HUDEP-2 (cell line): ENCODE measurements around the gene FGFBP2.

Experiments used
- DNase-seq, 76 experiments: peaks; one replicate each; lab custom pipeline; 2025; ENCODE audit not compliant: unreplicated experiment in 76 of 76; lab: John Stamatoyannopoulos, UW

FGFBP2 gene, protein sequence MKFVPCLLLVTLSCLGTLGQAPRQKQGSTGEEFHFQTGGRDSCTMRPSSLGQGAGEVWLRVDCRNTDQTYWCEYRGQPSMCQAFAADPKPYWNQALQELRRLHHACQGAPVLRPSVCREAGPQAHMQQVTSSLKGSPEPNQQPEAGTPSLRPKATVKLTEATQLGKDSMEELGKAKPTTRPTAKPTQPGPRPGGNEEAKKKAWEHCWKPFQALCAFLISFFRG

DNA sequence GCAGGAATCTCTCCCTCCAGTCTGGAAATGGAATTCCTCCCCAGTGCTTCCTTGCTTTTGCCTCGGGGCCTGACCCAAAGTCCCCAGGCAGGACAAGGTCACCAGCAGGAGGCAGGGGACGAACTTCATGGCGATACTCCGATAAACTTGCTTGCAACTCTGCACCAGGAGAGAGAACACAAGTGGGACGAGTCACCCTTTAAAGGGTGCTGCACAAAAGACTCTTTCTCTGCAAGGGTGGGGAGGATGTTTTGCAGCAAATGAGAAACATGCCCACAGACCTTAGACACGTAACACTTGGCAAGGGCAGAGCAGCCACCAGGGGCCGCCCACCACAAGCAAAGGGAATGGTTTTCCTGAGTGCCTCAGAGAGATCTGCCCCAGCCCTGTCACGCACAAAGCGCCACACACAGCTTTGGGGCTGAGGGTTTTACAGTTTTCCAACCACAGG, at the start of gene FGFBP2:
Gene FGFBP2, minus strand, starts transcription at position 175 of the 451 bp plus-strand sequence. Its CDS starts 46 bp downstream, at position 129.
- peak in 17 of 76 experiments; percentile 0 to 48 (median 10) for DNase-seq

GRCh38 chr4:16011173-16011572, 48.2 kb upstream of the FGFBP2 start:
- no peak for DNase-seq

DNA sequence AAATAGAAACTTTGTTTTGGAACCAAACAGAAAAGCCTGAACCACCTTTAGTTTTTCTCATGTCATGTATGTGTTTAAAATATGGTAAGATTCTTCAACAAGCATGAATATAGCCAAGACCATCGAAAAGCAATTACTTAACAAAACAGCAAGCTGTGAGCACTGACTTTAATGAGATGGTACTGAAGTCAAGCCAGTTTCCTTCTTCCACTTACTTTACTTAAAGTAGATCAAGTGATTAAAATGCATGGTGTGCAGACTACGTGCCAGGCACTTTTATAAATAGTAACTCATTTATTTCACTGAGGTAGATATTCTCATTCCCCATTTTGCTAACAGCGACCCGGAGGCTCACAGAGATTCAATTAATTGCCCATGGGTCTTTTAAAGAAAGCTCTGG, 46.2 kb upstream of the FGFBP2 start:
- no peak for DNase-seq

DNA sequence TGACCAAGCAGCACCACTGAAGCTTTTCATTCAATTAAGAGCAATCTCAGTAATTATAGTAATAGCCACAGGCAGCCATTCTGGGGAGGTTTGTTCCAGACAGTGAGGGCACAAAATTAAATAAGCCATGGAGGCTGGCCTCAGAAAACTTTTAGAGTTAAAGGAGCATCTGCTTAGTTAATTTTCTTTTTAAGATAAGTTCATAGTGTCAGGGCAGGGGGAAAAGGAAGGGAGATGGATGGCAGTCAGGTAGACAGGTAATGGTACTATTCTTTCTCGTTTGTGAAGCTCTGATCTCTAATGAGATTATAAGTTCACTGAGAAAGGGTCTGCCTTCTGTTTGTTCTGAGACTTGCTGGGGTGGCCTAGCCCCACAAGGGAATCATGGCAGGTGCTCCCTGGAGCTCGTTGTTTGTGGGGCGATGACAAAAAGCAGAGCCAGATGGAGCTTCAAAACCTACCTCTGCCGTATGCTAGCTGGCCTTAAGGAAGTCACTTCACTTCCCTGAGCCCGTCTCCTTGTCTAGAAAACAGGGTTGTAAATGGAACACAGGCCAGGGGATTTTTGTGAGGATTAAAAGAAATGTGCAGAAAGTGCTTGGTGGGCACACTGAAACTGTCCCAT, 44.6 kb upstream of the FGFBP2 start:
- DNase-seq: no peak

DNA sequence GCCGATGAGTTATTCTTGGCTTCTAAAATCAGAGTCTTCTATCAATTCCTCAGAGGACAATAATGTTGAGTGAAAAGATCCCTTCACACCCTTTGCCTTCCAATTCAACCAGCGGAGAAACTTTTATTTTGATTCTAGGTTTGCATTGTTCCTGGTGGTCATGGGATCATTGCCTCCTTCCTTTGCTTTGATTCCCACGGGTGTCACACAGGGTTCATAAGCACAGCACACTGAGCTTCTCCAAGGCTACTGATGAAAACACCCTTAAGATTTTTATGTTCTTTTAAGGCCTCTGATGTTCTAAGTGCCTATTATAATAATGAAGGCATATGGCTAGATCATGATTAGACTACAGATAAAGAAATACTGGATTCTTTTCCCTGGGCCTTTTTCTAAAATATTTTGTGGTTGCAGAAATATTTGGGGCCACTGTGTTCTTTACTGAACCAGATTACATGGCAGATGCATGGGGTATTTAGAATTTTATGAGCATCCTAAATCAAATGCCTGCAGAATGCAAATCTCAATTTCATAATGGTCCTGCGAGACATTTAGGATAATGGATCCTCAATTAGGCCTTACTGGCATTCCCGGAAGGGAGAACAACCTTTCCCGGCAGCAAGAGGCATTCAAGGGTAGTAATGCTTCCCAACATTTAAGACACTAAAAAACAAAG, 43.9 kb upstream of the FGFBP2 start:
- no peak for DNase-seq

DNA sequence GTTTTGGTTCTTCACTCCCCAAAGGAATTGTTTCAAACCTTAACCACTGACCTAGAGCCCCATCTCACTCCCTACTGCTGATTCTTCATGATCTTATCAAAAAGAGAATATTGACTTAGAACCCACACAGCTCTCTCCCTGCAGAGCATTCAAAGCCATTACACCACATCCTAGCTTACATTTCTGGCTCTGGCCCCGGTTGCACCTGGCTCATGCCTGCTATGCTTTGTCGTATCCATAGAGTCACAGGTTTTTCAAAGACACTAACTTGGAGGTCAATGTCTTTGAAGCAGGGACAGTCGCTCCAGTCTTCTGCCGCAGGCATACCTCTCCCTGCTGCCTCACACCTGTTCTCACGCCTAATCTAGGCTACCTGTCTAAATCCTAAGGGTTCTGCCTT, 42.7 kb upstream of the FGFBP2 start:
- DNase-seq: no peak

GRCh38 chr4:16001484-16001858, 38.5 kb upstream of the FGFBP2 start:
- peak in 28 of 76 experiments; percentile 1 to 60 (median 12) for DNase-seq

DNA sequence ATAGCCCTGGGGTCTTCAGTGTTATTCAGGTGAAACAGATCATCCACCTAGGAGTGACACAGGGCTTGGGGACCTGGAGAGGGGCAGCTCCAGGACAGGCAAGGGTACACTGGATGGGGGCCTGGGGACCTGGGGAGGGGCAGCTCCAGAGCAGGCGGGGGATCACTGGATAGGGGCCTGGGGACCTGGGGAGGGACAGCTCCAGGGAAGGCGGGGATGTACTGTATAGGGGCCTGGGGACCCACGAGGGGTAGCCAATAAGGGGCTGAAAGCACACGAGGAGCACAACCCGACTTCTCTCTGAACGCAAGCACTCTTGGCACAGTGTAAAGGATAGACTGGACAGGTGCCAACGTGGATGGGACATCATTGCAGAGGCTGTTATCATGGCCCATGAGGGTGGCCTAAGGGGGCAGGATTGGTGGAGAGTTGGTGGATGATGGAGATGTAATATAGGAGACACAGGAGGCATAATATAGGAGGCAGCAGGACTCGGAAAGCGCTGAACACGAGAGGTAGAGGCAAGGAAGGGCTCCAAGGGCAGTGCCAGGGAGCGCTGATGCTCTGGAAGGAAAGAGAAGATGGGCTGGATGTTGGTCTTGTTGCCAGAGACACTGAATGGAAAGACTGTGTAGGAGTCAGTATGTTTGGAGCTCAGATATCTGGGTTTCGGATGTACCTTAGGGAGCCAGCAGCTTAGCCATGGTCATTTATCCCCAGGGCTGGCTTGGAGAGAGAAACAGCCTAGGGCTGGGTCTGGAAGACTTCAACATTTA, 37.9 kb upstream of the FGFBP2 start:
- DNase-seq: peak in 17 of 76 experiments; percentile 1 to 100 (median 96)

GRCh38 chr4:15996773-15997172, 33.8 kb upstream of the FGFBP2 start:
- DNase-seq: no peak

DNA sequence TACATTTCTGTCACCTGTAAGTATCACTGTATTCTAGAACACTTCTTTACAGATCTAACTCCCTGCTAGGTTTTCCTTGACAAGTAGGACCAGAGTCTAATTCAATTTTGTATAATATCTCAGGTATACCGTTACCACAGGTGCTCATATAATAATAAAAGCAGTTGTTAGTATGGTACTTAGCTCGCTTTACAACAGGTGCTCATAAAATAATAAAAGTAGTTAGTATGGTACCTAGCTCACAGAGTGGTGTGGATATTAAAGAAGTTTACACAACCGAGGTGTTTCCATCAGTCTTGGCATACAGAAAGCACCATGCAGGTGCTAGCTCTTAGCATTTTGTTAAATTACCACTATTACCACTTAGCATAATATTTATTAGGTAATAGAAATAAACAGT, 32.9 kb upstream of the FGFBP2 start:
- no peak for DNase-seq

- DNase-seq: no peak
Measured at GRCh38 chr4:15992167-15992485, 29.2 kb upstream of the FGFBP2 start.

GRCh38 chr4:15990570-15991285, 27.8 kb upstream of the FGFBP2 start:
- DNase-seq: no peak

DNA sequence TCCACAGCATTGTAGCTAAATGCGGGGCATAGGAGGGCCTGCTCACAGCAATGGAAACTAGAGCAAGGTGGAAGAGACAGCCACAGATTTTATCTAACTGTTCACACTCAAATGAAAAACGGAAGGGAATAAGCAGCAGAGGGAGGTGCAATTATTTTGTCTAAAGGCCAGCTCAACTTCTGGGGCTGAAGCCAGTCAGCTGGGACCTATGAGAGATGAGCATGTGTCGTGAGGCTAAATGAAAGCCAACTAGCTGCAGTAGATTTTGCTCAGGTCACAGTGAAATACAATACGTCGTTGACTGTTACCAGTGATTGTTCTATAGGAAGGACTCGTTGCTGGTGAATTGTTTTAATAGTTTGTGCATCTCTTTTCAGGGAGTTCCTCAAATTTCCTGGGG, 26.4 kb upstream of the FGFBP2 start:
- no peak for DNase-seq

- DNase-seq: no peak
Measured at GRCh38 chr4:15988222-15988621, 25.2 kb upstream of the FGFBP2 start.

- DNase-seq: peak in 2 of 76 experiments; percentile 0 to 8
Measured at GRCh38 chr4:15986907-15987306, 23.9 kb upstream of the FGFBP2 start.

DNA sequence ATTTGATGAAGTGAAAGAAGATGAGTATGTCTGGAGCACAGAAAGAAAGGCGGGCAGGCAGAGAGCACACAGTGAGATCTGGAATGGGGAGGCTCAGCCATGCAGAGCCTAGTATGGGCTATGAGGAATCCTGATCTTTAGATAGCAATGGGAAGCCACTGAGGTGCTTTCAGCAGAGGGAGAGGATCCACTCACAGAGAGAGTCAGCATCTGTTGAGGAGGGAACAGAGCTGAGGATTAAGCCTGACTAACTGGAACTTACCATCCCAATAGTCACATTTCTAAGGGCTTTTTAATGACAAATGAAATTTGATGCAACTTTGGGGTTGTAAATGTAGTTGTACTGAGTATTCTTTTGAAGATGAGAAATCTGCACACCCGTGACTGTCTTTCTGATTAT, 20.6 kb upstream of the FGFBP2 start:
- DNase-seq: no peak

GRCh38 chr4:15982842-15983524, 20.0 kb upstream of the FGFBP2 start:
- no peak for DNase-seq

DNA sequence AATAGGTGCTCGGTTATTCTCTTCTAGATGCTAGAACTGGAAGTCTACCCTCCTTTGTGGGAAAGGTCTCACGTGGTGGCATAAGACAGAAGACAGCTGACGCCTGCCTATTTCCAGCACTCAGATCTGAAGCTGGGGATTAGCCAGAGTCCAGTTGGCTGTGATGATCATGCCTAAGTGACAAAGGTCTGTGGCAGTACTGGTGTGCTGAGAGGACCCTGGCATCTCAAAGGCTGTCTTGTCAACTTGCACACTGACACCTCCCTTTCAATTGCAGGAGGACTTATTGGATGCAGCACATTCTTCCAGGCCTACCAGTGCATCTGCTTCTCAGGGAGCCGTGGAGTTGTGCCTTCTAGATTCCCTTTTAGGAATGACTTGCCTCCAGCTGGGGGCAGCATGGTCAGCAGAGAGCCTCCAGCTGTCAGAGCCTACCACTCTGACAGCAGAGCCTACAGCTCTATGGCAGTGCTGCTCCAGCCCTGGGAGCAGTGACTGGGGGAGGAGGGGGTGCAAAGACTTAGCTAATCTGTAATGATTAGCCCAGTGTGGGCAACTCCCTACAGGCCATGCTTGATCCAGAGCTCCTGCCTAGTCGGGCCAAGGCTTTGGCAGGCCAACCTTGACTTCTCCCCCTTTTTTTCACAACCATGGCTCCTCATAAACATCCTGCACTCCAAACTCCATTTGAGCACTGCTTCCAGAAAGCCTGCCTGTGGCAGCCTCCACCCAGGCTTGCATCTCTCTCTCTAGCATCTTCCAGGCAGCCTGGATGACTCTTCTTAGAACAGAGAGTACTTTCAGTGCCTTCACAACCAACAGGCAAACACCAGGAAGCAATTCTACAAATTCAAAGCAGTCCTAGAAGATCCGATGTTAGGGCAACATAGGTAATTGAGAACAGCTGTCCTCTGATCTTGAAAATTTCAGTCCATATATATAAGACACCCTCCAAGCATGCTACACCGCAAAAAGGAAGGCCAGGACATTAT, 13.8 kb upstream of the FGFBP2 start:
- DNase-seq: no peak
